NCI-H524 (cell line): ENCODE results near the gene TRPV4.

ENCODE experiments used
- DNase-seq, 2 experiments: peaks; one replicate each; lab custom pipeline; 2025; lab: John Stamatoyannopoulos, UW

TRPV4 gene

DNA sequence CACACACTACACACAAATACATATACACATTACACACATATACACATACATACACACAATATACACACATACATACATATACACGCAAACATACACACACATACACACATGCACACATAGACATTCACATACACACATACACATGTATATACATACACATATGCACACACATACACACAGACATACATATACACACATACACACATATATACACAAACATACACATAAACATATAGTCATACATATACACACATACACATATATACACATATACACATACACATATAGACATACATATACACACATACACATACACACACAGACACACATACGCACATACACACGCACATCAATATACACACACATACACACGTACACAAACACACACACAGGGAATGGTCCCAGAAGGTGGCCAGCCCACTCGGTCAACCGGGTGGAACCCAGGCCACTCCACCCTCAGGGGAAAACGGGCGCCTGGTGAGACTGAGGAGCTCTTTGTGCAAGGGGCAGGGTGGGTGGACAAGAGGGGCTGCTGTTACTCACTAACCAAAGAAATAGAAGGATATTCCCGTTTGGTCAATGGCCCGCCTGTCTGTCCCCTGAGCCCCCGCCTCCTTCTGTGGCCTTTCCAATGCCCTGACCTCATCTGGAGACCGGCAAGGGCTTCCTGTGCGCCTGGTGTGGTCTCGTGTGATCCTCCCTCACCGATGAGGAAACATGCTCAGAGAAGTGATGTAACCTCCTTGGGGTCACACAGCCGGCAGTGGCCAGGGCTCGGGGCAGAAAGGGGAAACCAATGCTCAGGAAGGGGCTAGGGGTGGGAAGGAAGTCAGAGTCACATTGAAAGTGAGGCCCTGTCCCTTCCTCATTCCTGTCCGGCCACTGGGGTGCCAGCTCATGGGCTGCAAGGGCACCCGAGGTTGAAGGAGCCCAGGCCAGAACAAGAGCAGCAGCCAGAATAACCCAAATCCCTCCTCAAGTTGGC, 5.3 kb downstream of the TRPV4 start:
- no peak for DNase-seq

DNA sequence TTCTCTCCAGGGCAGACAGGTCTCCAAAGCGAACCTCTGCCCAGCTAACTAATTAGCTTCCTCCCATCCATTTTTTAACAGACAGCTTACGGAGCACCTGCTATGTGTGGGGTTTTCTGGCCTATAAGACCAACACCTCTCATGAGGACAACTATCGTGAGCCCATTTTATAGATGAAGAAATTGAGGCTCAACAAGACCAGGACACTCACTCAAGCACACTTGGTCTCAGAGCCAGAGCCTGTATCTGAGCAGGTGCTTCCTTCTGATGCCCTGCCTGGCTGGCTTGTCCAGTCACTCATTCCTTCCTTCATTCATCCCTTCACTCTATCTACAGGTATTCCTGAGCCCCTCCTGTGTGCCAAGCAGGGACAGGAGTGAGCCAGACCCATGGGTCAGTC, 6.1 kb downstream of the TRPV4 start:
- DNase-seq, result no peak

GRCh38 chr12:109824731-109825130, 8.5 kb downstream of the TRPV4 start:
- DNase-seq, result no peak

GRCh38 chr12:109822951-109823411, 10.2 kb downstream of the TRPV4 start:
- DNase-seq, result no peak

GRCh38 chr12:109822416-109822815, 10.8 kb downstream of the TRPV4 start:
- DNase-seq, result no peak

DNA sequence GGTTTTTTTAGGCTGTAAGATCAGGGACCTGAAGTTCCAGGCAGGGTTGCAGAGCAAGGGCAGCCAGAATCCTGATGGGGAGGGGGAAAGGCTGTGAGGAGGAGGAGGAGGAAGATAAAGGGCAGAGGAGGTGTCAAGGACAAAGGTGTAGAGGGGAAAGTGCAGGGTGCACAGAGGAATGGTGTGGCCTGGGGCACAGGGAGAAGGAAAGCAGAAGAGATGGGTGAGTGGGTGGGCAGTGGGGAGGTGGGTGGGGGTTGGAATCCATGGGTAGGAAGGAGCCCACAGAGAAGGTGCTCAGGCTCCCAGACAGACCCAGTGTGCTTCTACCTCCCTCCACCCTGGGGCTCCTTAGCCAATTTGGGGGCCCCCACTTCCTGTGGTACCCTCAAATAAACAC, 11.2 kb downstream of the TRPV4 start:
- DNase-seq, result no peak

GRCh38 chr12:109820816-109821381, 12.3 kb downstream of the TRPV4 start:
- DNase-seq, result peak; percentile 97 to 99

- no peak for DNase-seq
These were observed 14.2 kb downstream of the TRPV4 start for GRCh38 chr12:109818905-109819500.

DNA sequence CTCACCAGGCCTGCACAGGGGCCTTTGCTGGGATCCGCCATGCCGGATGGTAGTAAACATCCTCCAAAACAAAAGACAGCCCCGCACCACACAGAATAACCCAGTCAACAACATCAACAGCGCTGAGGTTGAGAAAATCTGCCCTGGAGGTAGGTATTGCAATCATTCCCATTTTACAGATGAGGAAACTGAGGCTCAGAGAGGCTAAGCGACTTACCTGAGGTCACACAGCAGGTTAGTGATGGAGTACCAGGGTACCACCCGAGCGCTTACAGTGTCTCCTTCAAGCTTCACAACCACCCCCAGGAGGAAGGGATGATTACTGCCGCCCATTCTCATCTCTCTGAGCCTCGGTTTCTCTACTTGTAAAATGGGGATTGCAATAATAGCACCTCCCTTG, 14.9 kb downstream of the TRPV4 start:
- DNase-seq, result no peak

DNA sequence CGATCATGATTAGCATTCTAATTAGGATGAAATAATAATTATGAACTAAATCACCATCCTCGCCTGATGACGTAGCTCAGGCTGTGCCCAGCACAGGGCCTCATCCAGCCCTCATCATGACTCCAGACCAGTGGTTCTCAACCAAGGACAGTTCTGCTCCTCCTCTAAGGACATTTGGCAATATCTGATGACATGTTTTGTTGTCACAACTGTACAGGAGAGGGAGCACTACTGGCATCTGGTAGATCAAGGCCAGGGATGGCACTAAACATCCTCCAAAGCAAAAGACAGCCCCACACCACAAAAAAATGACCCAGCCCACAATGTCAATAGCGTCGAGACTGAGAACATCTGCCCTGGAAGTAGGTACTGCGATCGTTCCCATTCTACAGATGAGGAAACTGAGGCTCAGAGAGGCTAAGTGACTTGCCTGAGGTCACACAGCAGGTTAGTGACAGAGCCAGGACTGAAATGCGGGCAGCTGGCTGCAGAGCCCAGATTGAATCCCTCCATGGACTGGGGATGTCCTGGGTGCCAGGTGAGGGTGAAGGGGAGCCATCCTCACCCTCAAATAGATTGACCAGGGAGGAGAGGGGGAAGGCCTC, 15.5 kb downstream of the TRPV4 start:
- DNase-seq, result no peak

GRCh38 chr12:109816870-109817269, 16.3 kb downstream of the TRPV4 start:
- DNase-seq, result no peak

GRCh38 chr12:109815757-109816617, 17.2 kb downstream of the TRPV4 start:
- no peak for DNase-seq

- no peak for DNase-seq
These were observed 18.0 kb downstream of the TRPV4 start for GRCh38 chr12:109815225-109815624.

GRCh38 chr12:109814600-109815150, 18.5 kb downstream of the TRPV4 start:
- no peak for DNase-seq

DNA sequence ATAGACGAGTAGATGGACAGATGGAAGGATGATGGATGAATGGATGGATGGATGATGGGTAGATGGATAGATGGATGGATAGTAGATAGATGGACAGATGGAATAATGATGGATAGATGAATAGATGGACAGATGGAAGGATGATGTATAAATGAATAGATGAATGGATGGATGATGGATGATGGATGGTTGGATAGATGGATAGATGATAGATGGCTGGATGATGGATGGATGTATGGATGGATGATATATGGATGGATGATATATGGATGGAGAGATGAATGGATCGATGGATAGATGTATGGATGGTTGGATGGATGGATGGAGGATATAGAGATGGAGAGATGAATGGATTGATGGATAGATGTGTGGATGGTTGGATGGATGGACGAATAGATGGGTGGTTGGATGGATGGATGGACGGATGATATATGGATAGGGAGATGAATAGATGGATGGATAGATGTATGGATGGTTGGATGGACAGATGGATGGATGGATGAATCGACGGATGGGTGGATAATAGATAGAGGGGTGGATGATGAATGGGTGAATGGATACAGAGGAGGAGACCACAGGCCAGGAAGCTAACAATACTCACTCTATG, 19.3 kb downstream of the TRPV4 start:
- no peak for DNase-seq

DNA sequence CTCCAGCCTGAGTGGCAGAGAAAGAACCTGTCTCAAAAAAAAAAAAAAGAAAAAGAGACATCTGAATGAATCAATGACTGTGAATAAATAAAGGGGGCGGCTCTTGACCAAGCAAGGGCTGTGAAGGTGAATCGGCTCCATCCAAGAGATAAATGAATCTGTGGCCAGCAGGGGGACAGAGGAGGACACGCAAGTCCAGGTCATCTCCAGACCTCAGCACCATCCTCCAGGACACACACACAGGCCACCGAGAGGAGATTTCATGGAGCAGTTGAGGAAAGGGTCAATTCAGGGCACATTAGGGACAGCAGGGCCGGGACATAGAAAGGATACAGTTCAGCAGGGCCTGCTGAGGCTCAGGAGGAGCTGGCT, 21.6 kb downstream of the TRPV4 start:
- no peak for DNase-seq

DNA sequence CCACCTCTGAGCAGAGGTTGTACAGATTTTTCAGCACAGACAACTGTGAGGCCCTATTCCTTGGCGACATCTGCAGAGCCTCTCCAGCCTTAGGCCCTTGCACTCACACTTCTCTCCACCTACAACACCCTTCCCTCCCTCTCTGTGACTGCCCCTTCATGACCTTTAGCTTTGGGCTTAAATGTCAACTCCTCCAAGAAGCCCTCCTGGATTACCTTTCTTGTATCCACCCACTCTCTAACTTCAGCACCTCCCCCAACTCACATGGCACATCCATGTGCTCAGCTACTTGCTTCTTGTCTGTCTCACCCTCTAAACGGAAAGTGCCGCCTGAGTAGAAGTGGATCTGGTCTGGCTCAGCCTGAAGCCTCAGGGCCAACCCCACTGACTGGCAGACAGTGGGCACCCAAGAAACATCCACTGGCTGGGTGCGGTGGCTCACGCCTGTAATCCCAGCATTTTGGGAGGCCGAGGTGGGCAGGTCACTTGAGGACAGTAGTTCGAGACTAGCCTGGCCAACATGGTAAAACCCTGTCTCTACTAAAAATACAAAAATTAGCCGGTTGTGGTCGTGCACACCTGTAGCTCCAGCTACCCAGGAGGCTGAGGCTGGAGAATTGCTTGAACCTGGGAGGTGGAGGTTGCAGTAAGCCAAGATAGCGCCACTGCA, 22.1 kb downstream of the TRPV4 start:
- DNase-seq, result no peak

GRCh38 chr12:109808876-109809646, 24.1 kb downstream of the TRPV4 start:
- no peak for DNase-seq

DNA sequence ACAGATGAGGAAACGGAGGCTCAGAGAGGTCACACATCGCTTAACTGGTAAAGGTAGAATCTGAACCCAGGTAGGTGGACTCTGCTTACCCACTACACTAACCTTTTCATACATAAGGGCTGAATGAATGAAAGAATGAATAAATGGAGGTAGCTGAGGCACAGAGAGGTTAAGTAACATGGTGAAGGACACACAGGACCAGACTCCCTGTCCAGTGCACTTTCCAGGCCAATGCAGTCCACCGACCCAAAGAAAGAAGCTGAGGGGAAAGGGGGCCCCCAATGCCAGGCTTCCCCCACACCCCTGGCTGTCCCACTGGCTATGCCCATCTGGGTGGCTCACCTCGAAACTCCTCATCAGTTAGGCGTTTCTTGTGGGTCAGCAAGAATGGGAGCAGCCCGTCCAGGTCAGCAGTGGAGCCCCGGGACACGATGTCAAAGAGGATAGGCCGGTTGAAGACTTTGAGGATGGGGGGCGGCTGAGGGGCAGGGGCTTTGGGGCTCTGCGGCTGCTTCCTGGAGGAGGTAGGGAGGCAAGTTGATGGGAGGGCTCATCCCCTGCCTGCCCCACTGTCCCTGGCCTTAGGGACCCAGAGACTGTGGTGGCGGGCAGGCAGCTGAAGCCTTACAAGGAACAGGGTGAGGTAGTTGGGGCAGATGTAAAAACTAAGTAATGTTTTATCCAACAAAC, 25.1 kb downstream of the TRPV4 start:
- no peak for DNase-seq
